ENCODE measurements around the gene ME1. TPM values are rescaled to one million over a fixed set of nuclear protein-coding genes. Genes with fewer than 3 reads are reported as not detected.

Gene ME1
- total and polyA plus RNA-seq, 9 of the 15 experiments (the other 6 are each of a cell fraction or from before 2014, with no cell fraction given) = 3.2 to 10.4 (median 5.5) TPM

- BruUV-seq (replicated peaks) = no TSS peak
- Histone ChIP-seq H3K9me3 (replicated peaks; ENCODE audit: control insufficient read depth, insufficient read depth, low read depth, low read length) (no peaks in the 10 kb centered on the region), H3K4me1 (replicated peaks in 1 of 2; ENCODE audit: control insufficient read depth in 2 of 2, insufficient read depth in 2 of 2, low read length in 2 of 2) (no peaks in the 10 kb centered on the region), H3K9ac (ENCODE audit: insufficient read depth in 1 of 2, low read depth in 2 of 2, low read length in 2 of 2) (no peak overlapping the region), H3K27me3 (ENCODE audit: control insufficient read depth in 2 of 2, insufficient read depth in 2 of 2, low read length in 2 of 2) (no peaks in the 10 kb centered on the region), H3K79me2 (ENCODE audit: control insufficient read depth, insufficient read depth, low read length) (no peaks in the 10 kb centered on the region), H3K4me2 (ENCODE audit: insufficient read depth, low read length) (no peak overlapping the region), H2AFZ (ENCODE audit: low read depth, low read length) (no peak overlapping the region), H3K36me3 (ENCODE audit: control insufficient read depth, insufficient read depth, low read length) (no peaks in the 10 kb centered on the region), H3K4me3 (no peak overlapping the region), H3K27ac (ENCODE audit: extremely low read depth, low read depth, low read length) (no peak overlapping the region), H4K20me1 (replicated peaks; ENCODE audit: control insufficient read depth, insufficient read depth, low read length) (no peaks in the 10 kb centered on the region), H3K9me1 (ENCODE audit: control insufficient read depth, insufficient read depth, low read length) (no peaks in the 10 kb centered on the region)
- no peak for DNase-seq (ENCODE audit: extremely low read depth in 1 of 4, low spot score in 3 of 4)
- ChIA-PET CTCF (ENCODE audit: low intra/inter-chr PET ratio) (no interaction called here), POLR2A (no interaction called here)
- TF ChIP-seq ZBTB40 (IDR thresholded peaks at IDR 0.05) (no peak), ZBTB40 (CRISPR knock-in tag; IDR thresholded peaks at IDR 0.05) (no peak), PTTG1 (tag; IDR thresholded peaks at IDR 0.05; ENCODE audit: low read depth) (no peak), ATF1 (CRISPR knock-in tag; IDR thresholded peaks at IDR 0.05) (no peak), ATF1 (tag; IDR thresholded peaks at IDR 0.05) (no peak), ZNF778 (CRISPR knock-in tag; IDR thresholded peaks at IDR 0.05) (no peak), ZNF224 (CRISPR knock-in tag; IDR thresholded peaks at IDR 0.05) (no peak), RBBP5 (IDR thresholded peaks at IDR 0.05; ENCODE audit: borderline replicate concordance, insufficient read depth, low read length, poor library complexity, severe bottlenecking) (no peak), ZNF146 (CRISPR knock-in tag; IDR thresholded peaks at IDR 0.05; ENCODE audit: unreplicated experiment) (no peak), PKNOX1 (IDR thresholded peaks at IDR 0.05) (no peak), ZNF695 (CRISPR knock-in tag; IDR thresholded peaks at IDR 0.05) (no peak), ZNF134 (CRISPR knock-in tag; conservative IDR thresholded peaks at IDR 0.05) (no peak), HMBOX1 (IDR thresholded peaks at IDR 0.05) (no peak)
- intact Hi-C loops (cut with micrococcal nuclease) (no loop called here), in situ Hi-C loops (cut with MboI) (no loop called here)
- 75% methylated on average over 1 of the region's 1 CpG for WGBS (ENCODE audit: insufficient coverage, low coverage, missing lambda C conversion rate)
- ATAC-seq = no peak
- no peak for FAIRE-seq
These were observed 178.1 kb downstream of the ME1 start for GRCh38 chr6:83252719-83253118.

Data from K562 (cell line).